ENCODE measurements around the gene CCDC82. TPM values are rescaled to one million over a fixed set of nuclear protein-coding genes. Genes with fewer than 3 reads are reported as not detected.

CCDC82 gene
- total RNA-seq, 1 donor from 2014 or later: 25.6 TPM

- DNase-seq (ENCODE audit: low spot score in 2 of 2, unreplicated experiment in 2 of 2): no peak
- no peaks in the 10 kb centered on the region for H3K36me3 Mint-ChIP-seq
- no peaks in the 10 kb centered on the region for H3K9me3 Mint-ChIP-seq
- no peaks in the 10 kb centered on the region for H3K27me3 Mint-ChIP-seq (ENCODE audit: low read depth)
- peaks cover 57% of the 10 kb centered on the region for H3K4me1 Mint-ChIP-seq
- no peak for TF ChIP-seq CTCF (IDR thresholded peaks at IDR 0.05; ENCODE audit: unreplicated experiment)
- peak overlapping the region; percentile 97 for H3K4me3 Mint-ChIP-seq
- peak overlapping the region; percentile 97 for H3K27ac Mint-ChIP-seq
Measured at GRCh38 chr11:96341211-96342013, 48.3 kb downstream of the CCDC82 start.

- Mint-ChIP-seq H3K4me3 (peak overlapping the region; percentile 97), H3K4me1 (peaks cover 63% of the 10 kb centered on the region), H3K9me3 (no peaks in the 10 kb centered on the region), H3K27ac (peak overlapping the region; percentile 97), H3K36me3 (no peaks in the 10 kb centered on the region), H3K27me3 (ENCODE audit: low read depth) (no peaks in the 10 kb centered on the region)
- DNase-seq (ENCODE audit: low spot score in 2 of 2, unreplicated experiment in 2 of 2): no peak
- no peak for TF ChIP-seq CTCF (IDR thresholded peaks at IDR 0.05; ENCODE audit: unreplicated experiment)
Measured at GRCh38 chr11:96340555-96340885, 49.2 kb downstream of the CCDC82 start.

- H3K27me3 Mint-ChIP-seq (ENCODE audit: low read depth): no peaks in the 10 kb centered on the region
- DNase-seq (ENCODE audit: low spot score in 2 of 2, unreplicated experiment in 2 of 2): no peak
- H3K4me1 Mint-ChIP-seq: peaks cover 66% of the 10 kb centered on the region
- peak overlapping the region; percentile 97 for H3K27ac Mint-ChIP-seq
- no peak for TF ChIP-seq CTCF (IDR thresholded peaks at IDR 0.05; ENCODE audit: unreplicated experiment)
- peak overlapping the region; percentile 97 for H3K4me3 Mint-ChIP-seq
- H3K9me3 Mint-ChIP-seq: no peaks in the 10 kb centered on the region
- peaks cover 1% of the 10 kb centered on the region for H3K36me3 Mint-ChIP-seq
Measured at GRCh38 chr11:96339706-96340554, 49.8 kb downstream of the CCDC82 start.

- peak overlapping the region; percentile 97 for H3K4me3 Mint-ChIP-seq
Measured at GRCh38 chr11:96338910-96339705, 50.6 kb downstream of the CCDC82 start.

More at GRCh38 chr11:96338910-96339705, 50.6 kb downstream of the CCDC82 start:
- peaks cover 1% of the 10 kb centered on the region for H3K36me3 Mint-ChIP-seq
- no peaks in the 10 kb centered on the region for H3K9me3 Mint-ChIP-seq
- peaks cover 71% of the 10 kb centered on the region for H3K4me1 Mint-ChIP-seq
- no peak for DNase-seq (ENCODE audit: low spot score in 2 of 2, unreplicated experiment in 2 of 2)
- TF ChIP-seq CTCF (IDR thresholded peaks at IDR 0.05; ENCODE audit: unreplicated experiment): no peak
- peak overlapping the region; percentile 94 for H3K27ac Mint-ChIP-seq
- H3K27me3 Mint-ChIP-seq (ENCODE audit: low read depth): no peaks in the 10 kb centered on the region
